ENCODE data around the gene ETV1.

ETV1 gene

DNA sequence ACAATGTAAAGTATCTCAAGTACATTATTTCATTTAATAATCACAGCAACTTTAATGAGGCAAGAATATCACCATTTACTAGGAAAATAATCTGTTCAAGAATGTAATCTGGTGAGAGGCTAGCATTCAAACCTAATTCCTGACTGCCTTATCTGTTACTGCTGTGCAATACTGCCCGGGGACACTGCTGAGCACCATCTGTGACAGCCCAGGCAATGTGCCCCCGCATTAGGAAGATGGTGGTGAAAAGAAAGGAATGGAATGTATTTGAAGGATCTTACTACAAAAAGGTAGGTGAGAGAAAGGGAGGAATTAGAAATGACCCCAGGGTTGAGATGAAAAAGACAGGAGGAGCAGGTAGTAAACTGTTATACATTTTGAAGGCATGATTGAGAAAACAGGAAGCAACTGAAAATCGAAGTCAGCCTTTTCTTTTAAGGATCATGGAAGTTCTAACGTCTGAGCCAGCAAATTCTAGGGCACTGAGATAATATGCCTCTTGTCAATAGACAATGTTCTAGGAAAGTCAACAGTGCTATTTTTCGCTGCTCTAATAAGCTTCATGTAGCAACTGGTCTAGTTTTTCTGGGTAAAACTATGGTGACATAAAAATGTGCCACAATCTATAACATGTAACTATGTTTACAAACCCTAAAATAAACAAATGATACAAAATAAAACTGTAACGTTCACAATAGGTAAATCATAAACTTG lies 90.4 kb downstream of the ETV1 start:
- peaks cover 43% of the 10 kb centered on the region for H3K36me3 ChIP-seq (ENCODE audit: control insufficient read depth, low read depth, low read length)
- no peak overlapping the region for H3K4me3 ChIP-seq (ENCODE audit: low read length)
- no peaks in the 10 kb centered on the region for H3K4me1 ChIP-seq (ENCODE audit: control insufficient read depth, low read depth, low read length)
- H3K27ac ChIP-seq (ENCODE audit: low read length): no peak overlapping the region
- H3K9ac ChIP-seq (ENCODE audit: low read length): no peak overlapping the region
- H3K27me3 ChIP-seq (ENCODE audit: control insufficient read depth, insufficient read depth, low read length): no peaks in the 10 kb centered on the region
- H3K9me3 ChIP-seq (ENCODE audit: control insufficient read depth, low read depth, low read length): no peaks in the 10 kb centered on the region

GRCh38 chr7:13897819-13898218 lies 91.6 kb downstream of the ETV1 start:
- Histone ChIP-seq H3K27me3 (ENCODE audit: control insufficient read depth, insufficient read depth, low read length) (no peaks in the 10 kb centered on the region), H3K9ac (ENCODE audit: low read length) (no peak overlapping the region), H3K36me3 (ENCODE audit: control insufficient read depth, low read depth, low read length) (peaks cover 38% of the 10 kb centered on the region)

DNA sequence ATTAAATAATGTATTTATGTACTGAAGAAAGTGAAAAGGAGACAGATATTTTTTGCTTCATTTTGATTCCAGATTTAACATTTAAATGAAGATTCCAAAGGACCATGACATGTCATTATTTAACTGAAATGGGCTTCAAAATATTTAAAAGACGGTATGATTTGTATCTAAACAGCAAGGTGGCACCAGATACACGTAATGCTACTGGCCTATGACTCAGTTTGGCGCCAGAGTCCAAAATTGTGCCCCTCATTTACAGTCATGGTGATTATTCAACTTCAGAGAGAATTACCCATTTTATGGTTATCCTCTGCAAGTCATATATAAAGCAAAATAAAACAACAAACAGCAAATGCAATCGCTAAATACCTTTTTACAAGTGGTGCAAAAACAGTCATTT lies 94.5 kb downstream of the ETV1 start:
- H3K36me3 ChIP-seq (ENCODE audit: control insufficient read depth, low read depth, low read length): peaks cover 27% of the 10 kb centered on the region
- H3K9me3 ChIP-seq (ENCODE audit: control insufficient read depth, low read depth, low read length): no peaks in the 10 kb centered on the region
- no peaks in the 10 kb centered on the region for H3K27me3 ChIP-seq (ENCODE audit: control insufficient read depth, insufficient read depth, low read length)
- no peak overlapping the region for H3K27ac ChIP-seq (ENCODE audit: low read length)
- no peaks in the 10 kb centered on the region for H3K4me1 ChIP-seq (ENCODE audit: control insufficient read depth, low read depth, low read length)
- H3K4me3 ChIP-seq (ENCODE audit: low read length): no peak overlapping the region
- no peak overlapping the region for H3K9ac ChIP-seq (ENCODE audit: low read length)

More at GRCh38 chr7:13897819-13898218, 91.6 kb downstream of the ETV1 start:
- no peak overlapping the region for H3K4me3 ChIP-seq (ENCODE audit: low read length)
- H3K4me1 ChIP-seq (ENCODE audit: control insufficient read depth, low read depth, low read length): no peaks in the 10 kb centered on the region
- H3K27ac ChIP-seq (ENCODE audit: low read length): no peak overlapping the region
- no peaks in the 10 kb centered on the region for H3K9me3 ChIP-seq (ENCODE audit: control insufficient read depth, low read depth, low read length)

DNA sequence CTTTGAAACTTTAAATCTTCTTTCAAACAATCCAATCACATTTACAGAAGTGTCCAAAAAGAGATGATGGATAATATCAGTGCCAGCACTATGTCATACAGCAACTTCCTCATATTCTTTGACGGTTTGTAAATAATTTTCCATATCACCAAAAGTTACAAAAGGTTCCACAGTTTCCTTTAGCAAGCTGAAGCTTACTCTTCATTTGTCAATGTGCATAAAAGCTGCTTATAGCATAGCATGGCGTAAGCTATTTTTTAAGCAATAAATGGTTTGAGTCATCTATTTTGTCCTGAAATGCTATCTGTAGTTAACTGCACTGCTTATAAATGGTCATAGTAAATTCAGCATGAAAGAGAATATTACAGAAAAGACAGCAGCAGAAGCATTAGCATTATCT lies 95.1 kb downstream of the ETV1 start:
- H3K9ac ChIP-seq (ENCODE audit: low read length): no peak overlapping the region
- H3K4me1 ChIP-seq (ENCODE audit: control insufficient read depth, low read depth, low read length): no peaks in the 10 kb centered on the region
- H3K9me3 ChIP-seq (ENCODE audit: control insufficient read depth, low read depth, low read length): no peaks in the 10 kb centered on the region
- no peak overlapping the region for H3K4me3 ChIP-seq (ENCODE audit: low read length)
- H3K36me3 ChIP-seq (ENCODE audit: control insufficient read depth, low read depth, low read length): peaks cover 22% of the 10 kb centered on the region
- H3K27ac ChIP-seq (ENCODE audit: low read length): no peak overlapping the region
- no peaks in the 10 kb centered on the region for H3K27me3 ChIP-seq (ENCODE audit: control insufficient read depth, insufficient read depth, low read length)

GRCh38 chr7:13890793-13891192 lies 98.7 kb downstream of the ETV1 start:
- Histone ChIP-seq H3K4me3 (ENCODE audit: low read length) (no peak overlapping the region), H3K36me3 (ENCODE audit: control insufficient read depth, low read depth, low read length) (peaks cover 10% of the 10 kb centered on the region), H3K4me1 (ENCODE audit: control insufficient read depth, low read depth, low read length) (no peaks in the 10 kb centered on the region), H3K27me3 (ENCODE audit: control insufficient read depth, insufficient read depth, low read length) (no peaks in the 10 kb centered on the region), H3K9ac (ENCODE audit: low read length) (no peak overlapping the region), H3K9me3 (ENCODE audit: control insufficient read depth, low read depth, low read length) (no peaks in the 10 kb centered on the region), H3K27ac (ENCODE audit: low read length) (no peak overlapping the region)

- Histone ChIP-seq H3K9ac (ENCODE audit: low read length) (no peak overlapping the region), H3K4me1 (ENCODE audit: control insufficient read depth, low read depth, low read length) (no peaks in the 10 kb centered on the region), H3K9me3 (ENCODE audit: control insufficient read depth, low read depth, low read length) (no peaks in the 10 kb centered on the region), H3K27ac (ENCODE audit: low read length) (no peak overlapping the region), H3K27me3 (ENCODE audit: control insufficient read depth, insufficient read depth, low read length) (no peaks in the 10 kb centered on the region), H3K4me3 (ENCODE audit: low read length) (no peak overlapping the region), H3K36me3 (ENCODE audit: control insufficient read depth, low read depth, low read length) (no peaks in the 10 kb centered on the region)
Observed at GRCh38 chr7:13886356-13886755, 103.1 kb downstream of the ETV1 start.

- Histone ChIP-seq H3K4me3 (ENCODE audit: low read length) (no peak overlapping the region), H3K27me3 (ENCODE audit: control insufficient read depth, insufficient read depth, low read length) (no peaks in the 10 kb centered on the region), H3K9me3 (ENCODE audit: control insufficient read depth, low read depth, low read length) (no peaks in the 10 kb centered on the region), H3K4me1 (ENCODE audit: control insufficient read depth, low read depth, low read length) (no peaks in the 10 kb centered on the region), H3K27ac (ENCODE audit: low read length) (no peak overlapping the region), H3K9ac (ENCODE audit: low read length) (no peak overlapping the region), H3K36me3 (ENCODE audit: control insufficient read depth, low read depth, low read length) (no peaks in the 10 kb centered on the region)
Observed at GRCh38 chr7:13882051-13882450, 107.4 kb downstream of the ETV1 start.

DNA sequence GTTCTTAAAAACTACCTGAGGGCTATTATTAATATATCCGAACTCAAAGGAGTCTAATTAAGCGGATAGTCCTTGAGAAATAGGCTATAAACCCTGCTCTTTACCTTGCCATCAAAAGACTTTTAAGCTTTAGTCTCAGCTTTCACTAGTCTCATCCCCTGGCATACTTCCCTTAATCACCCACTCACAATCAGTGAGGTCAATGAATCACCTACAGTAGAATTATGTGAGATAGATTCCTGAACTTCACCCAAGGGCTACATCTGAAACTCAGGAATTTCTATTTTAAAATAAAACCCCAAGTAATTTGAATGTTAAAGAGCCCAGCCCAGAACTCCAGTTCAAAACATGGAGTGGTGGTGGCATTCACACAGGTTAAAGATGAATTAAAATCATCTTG lies 108.7 kb downstream of the ETV1 start:
- H3K4me3 ChIP-seq (ENCODE audit: low read length): no peak overlapping the region
- no peaks in the 10 kb centered on the region for H3K4me1 ChIP-seq (ENCODE audit: control insufficient read depth, low read depth, low read length)
- H3K27me3 ChIP-seq (ENCODE audit: control insufficient read depth, insufficient read depth, low read length): no peaks in the 10 kb centered on the region
- no peaks in the 10 kb centered on the region for H3K9me3 ChIP-seq (ENCODE audit: control insufficient read depth, low read depth, low read length)
- H3K9ac ChIP-seq (ENCODE audit: low read length): no peak overlapping the region
- H3K36me3 ChIP-seq (ENCODE audit: control insufficient read depth, low read depth, low read length): no peaks in the 10 kb centered on the region
- no peak overlapping the region for H3K27ac ChIP-seq (ENCODE audit: low read length)

DNA sequence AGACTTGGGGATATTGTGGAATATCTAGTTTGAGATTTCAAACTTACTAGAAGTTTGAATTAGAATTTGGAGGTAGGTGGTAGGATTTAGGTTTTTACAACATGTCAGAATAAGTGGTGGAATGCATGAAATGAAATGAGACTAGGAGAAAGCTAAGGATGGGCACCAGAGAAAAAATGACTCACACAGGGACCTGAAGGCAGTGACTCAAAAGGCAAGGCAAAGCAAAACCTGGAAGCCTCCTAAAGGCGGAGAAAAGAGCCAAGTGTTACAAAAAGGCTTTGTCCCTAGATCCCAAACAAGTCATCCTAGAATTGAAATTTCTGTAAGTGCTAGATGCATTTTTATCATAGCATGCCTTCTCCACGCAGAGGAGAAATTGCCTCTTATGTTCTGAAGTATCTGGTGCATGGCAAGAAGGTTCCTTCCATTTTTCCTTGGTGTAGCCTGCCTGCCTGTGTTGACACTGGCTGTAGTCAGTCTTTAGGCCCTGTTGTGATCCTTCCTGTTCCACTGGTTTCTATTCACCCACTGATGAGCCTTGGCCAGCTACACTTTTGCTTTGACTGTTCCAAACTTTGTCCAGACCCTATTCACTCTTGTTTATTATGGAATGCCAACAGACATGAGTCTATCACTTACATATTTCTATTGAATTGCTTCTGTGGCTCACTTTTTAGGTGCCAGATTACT lies 109.3 kb downstream of the ETV1 start:
- Histone ChIP-seq H3K4me3 (ENCODE audit: low read length) (no peak overlapping the region), H3K9ac (ENCODE audit: low read length) (no peak overlapping the region), H3K27ac (ENCODE audit: low read length) (no peak overlapping the region), H3K4me1 (ENCODE audit: control insufficient read depth, low read depth, low read length) (no peaks in the 10 kb centered on the region), H3K27me3 (ENCODE audit: control insufficient read depth, insufficient read depth, low read length) (no peaks in the 10 kb centered on the region), H3K9me3 (ENCODE audit: control insufficient read depth, low read depth, low read length) (no peaks in the 10 kb centered on the region), H3K36me3 (ENCODE audit: control insufficient read depth, low read depth, low read length) (no peaks in the 10 kb centered on the region)

GRCh38 chr7:13879143-13879542 lies 110.3 kb downstream of the ETV1 start:
- H3K27ac ChIP-seq (ENCODE audit: low read length): no peak overlapping the region
- no peak overlapping the region for H3K4me3 ChIP-seq (ENCODE audit: low read length)
- H3K9ac ChIP-seq (ENCODE audit: low read length): no peak overlapping the region
- no peaks in the 10 kb centered on the region for H3K4me1 ChIP-seq (ENCODE audit: control insufficient read depth, low read depth, low read length)
- H3K36me3 ChIP-seq (ENCODE audit: control insufficient read depth, low read depth, low read length): no peaks in the 10 kb centered on the region
- no peaks in the 10 kb centered on the region for H3K27me3 ChIP-seq (ENCODE audit: control insufficient read depth, insufficient read depth, low read length)
- H3K9me3 ChIP-seq (ENCODE audit: control insufficient read depth, low read depth, low read length): no peaks in the 10 kb centered on the region

DNA sequence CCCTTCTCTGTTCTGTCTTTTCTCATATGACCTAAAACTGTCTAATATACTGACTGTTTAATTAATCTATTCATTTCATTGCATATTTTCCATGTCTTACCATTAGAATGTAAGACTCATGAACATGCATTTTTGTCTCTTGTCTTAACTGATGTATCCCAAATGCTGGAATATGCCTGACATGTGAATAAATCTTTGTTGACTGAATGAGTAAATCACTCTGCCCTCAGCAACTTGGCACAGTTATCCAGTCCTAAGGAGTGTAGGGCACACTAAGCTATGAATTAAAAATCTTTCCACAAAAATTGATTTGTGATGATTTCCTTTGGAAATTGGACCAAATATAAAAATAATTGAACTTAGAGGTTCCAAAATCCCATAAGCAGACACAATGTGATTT lies 111.3 kb downstream of the ETV1 start:
- Histone ChIP-seq H3K36me3 (ENCODE audit: control insufficient read depth, low read depth, low read length) (no peaks in the 10 kb centered on the region), H3K27ac (ENCODE audit: low read length) (no peak overlapping the region), H3K9me3 (ENCODE audit: control insufficient read depth, low read depth, low read length) (no peaks in the 10 kb centered on the region), H3K27me3 (ENCODE audit: control insufficient read depth, insufficient read depth, low read length) (no peaks in the 10 kb centered on the region), H3K4me3 (ENCODE audit: low read length) (no peak overlapping the region), H3K4me1 (ENCODE audit: control insufficient read depth, low read depth, low read length) (no peaks in the 10 kb centered on the region), H3K9ac (ENCODE audit: low read length) (no peak overlapping the region)

DNA sequence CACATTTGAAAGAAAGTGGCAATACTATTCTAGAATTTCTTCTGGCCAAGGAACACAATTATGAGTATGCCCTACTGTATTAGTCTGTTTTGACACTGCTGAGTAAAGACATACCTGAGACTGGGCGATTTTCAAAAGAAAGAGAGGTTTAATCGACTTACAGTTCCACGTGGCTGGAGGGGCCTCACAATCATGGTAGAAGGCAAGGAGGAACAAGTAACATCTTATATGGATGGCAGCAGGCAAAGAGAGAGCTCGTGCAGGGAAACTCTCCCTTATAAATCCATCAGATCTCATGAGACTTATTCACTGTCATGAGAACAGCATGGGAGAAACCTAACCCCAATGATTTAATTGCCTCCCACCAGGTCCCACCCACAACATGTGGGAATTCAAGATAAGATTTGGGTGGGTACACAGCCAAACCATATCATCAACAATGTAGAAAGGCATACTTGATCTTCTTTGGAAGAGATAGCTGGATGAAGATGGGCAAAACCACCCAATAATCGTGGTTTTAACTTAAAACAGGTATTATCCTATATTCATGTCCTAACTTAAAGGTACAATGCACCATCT lies 113.9 kb downstream of the ETV1 start:
- Histone ChIP-seq H3K4me3 (ENCODE audit: low read length) (no peak overlapping the region), H3K4me1 (ENCODE audit: control insufficient read depth, low read depth, low read length) (no peaks in the 10 kb centered on the region), H3K9me3 (ENCODE audit: control insufficient read depth, low read depth, low read length) (no peaks in the 10 kb centered on the region)

More for the DNA sequence above, 113.9 kb downstream of the ETV1 start:
- Histone ChIP-seq H3K36me3 (ENCODE audit: control insufficient read depth, low read depth, low read length) (no peaks in the 10 kb centered on the region), H3K9ac (ENCODE audit: low read length) (no peak overlapping the region), H3K27ac (ENCODE audit: low read length) (no peak overlapping the region), H3K27me3 (ENCODE audit: control insufficient read depth, insufficient read depth, low read length) (no peaks in the 10 kb centered on the region)
